Keratinocyte (primary cell): ENCODE results near the gene LRRTM1.

ENCODE experiments used
- CTCF ChIP-seq, 3 experiments: IDR thresholded peaks in 1 of 3; conservative IDR thresholded peaks in 1 of 3; optimal IDR thresholded peaks in 1 of 3; 2 replicates in 2 of 3; 3 replicates in 1 of 3; pipeline versions ENCODE3 to v1.5.1; 2011; ENCODE audit warnings: low read length in 3 of 3, mild to moderate bottlenecking in 3 of 3, moderate library complexity in 2 of 3, control low read depth in 1 of 3, inconsistent platforms in 1 of 3; ENCODE audit not compliant: insufficient read depth in 2 of 3; ENCODE audit errors: extremely low read depth in 1 of 3
- EZH2 ChIP-seq: IDR thresholded peaks from one replicate; pipeline ENCODE4 v1.6.1; 2012; ENCODE audit warnings: inconsistent platforms, mild to moderate bottlenecking, low read length, moderate library complexity

GRCh38 chr2:80303006-80303908 lies 1.3 kb downstream of the LRRTM1 start:
- TF ChIP-seq CTCF (optimal IDR thresholded peaks at IDR 0.05 in 1 of 3, IDR thresholded peaks at IDR 0.05 in 1 of 3, conservative IDR thresholded peaks at IDR 0.05 in 1 of 3; ENCODE audit: extremely low read depth in 1 of 3, insufficient read depth in 2 of 3, low read length in 3 of 3) = no peak
- TF ChIP-seq EZH2 = no peak
